HCT116 (cell line): Measurements from ENCODE around the gene PCBP3. TPM values are rescaled to one million over a fixed set of nuclear protein-coding genes. Genes with fewer than 3 reads are reported as not detected.

Source experiments
- ATAC-seq: fragments of 200-7000 bp; cut with Tn5 transposase; 2 replicates; pipeline ENCODE4 v1.9.1; 2020; ENCODE audit warnings: mild to moderate bottlenecking, moderate library complexity
- BruUV-seq: library from RNA; stranded (reverse); fragments of 400-500 nt; replicated peaks from 2 replicates; lab custom pipeline; 2021; lab: Mats Ljungman, UMichigan
- CTCF ChIA-PET: fragments of 300-600 bp; sonication (Branson Sonifier 250); formaldehyde crosslinking; loops from one replicate; lab custom pipeline; 2021; ENCODE audit warnings: antibody characterized with exemption; lab: Charles Lee
- POLR2A ChIA-PET: fragments of 300-600, 350-600 bp; sonication (Branson Sonifier 250); formaldehyde crosslinking; loops from one replicate; lab custom pipeline; 2021; ENCODE audit warnings: antibody characterized with exemption; lab: Charles Lee
- RAD21 ChIA-PET, 2 experiments: fragments of 300-600 bp; sonication (Branson Sonifier 250); formaldehyde crosslinking; loops; one replicate each; lab custom pipeline; 2023; ENCODE audit warnings: low total read pairs in 2 of 2; ENCODE audit not compliant: uncharacterized antibody in 2 of 2, unreplicated experiment in 2 of 2, low non-redundant PET in 1 of 2; lab: Charles Lee
- DNase-seq: peaks from one replicate; pipeline ENCODE4 v3.0.0-alpha.2; 2010; ENCODE audit warnings: low read depth, low spot score
- H2AFZ ChIP-seq: fragments of 200-600 bp; shearing (Covaris generic), sonication (generic); 2 replicates; pipeline ENCODE4 v1.6.1; 2017; ENCODE audit warnings: low read depth, mixed run types, mixed read lengths, antibody characterized with exemption, low read length; ENCODE audit not compliant: poor library complexity, severe bottlenecking
- H3K27ac ChIP-seq: 2 replicates; pipeline ENCODE4 v1.5.1; 2012; ENCODE audit warnings: low read depth, low read length
- H3K27me3 ChIP-seq: fragments of 200-600 bp; sonication (generic); 2 replicates; pipeline ENCODE4 v1.6.1; 2016; ENCODE audit warnings: mixed run types, low read length, mixed read lengths; ENCODE audit not compliant: insufficient read depth
- H3K36me3 ChIP-seq, 2 experiments: fragments of 200-500 bp in 1 of 2; fragments of 200-600 bp in 1 of 2; sonication (Bioruptor generic) in 1 of 2; sonication (generic) in 1 of 2; 2 replicates each; pipeline versions ENCODE4 v1.5.1 to v1.6.1; 2014 to 2016; ENCODE audit warnings: low read length in 2 of 2, inconsistent platforms in 1 of 2, mixed read lengths in 1 of 2, mixed run types in 1 of 2; ENCODE audit not compliant: insufficient read depth in 2 of 2, control insufficient read depth in 1 of 2
- H3K4me1 ChIP-seq, 2 experiments: fragments of 200-600 bp in 1 of 2; sonication (generic) in 1 of 2; 2 replicates each; pipeline versions ENCODE4 v1.5.1 to v1.6.1; 2012 to 2017; ENCODE audit warnings: low read length in 2 of 2, inconsistent platforms in 1 of 2, mild to moderate bottlenecking in 1 of 2, mixed read lengths in 1 of 2, mixed run types in 1 of 2, moderate library complexity in 1 of 2; ENCODE audit not compliant: insufficient read depth in 2 of 2, control insufficient read depth in 1 of 2
- H3K4me2 ChIP-seq: fragments of 200-600 bp; sonication (generic); 2 replicates; pipeline ENCODE4 v1.6.1; 2017; ENCODE audit warnings: mixed run types, low read length, mixed read lengths
- H3K4me3 ChIP-seq, 2 experiments: fragments of 200-600 bp in 1 of 2; sonication (generic) in 1 of 2; replicated peaks in 1 of 2; 2 replicates each; pipeline ENCODE4 v1.5.1; 2011 to 2016; ENCODE audit warnings: low read length in 2 of 2, control low read depth in 1 of 2, low read depth in 1 of 2, mild to moderate bottlenecking in 1 of 2, mixed read lengths in 1 of 2, mixed run types in 1 of 2
- H3K79me2 ChIP-seq: fragments of 200-600 bp; sonication (generic); 2 replicates; pipeline ENCODE4 v1.6.1; 2017; ENCODE audit warnings: mild to moderate bottlenecking, mixed run types, low read length, moderate library complexity, mixed read lengths; ENCODE audit not compliant: insufficient read depth
- H3K9ac ChIP-seq: fragments of 200-600 bp; sonication (generic); 2 replicates; pipeline ENCODE4 v1.6.1; 2016; ENCODE audit warnings: low read length, mixed read lengths
- H3K9me2 ChIP-seq: fragments of 200-600 bp; sonication (generic), shearing (Covaris generic); 2 replicates; pipeline ENCODE4 v1.6.1; 2017; ENCODE audit warnings: mixed run types, mild to moderate bottlenecking, moderate library complexity; ENCODE audit not compliant: insufficient read depth
- H3K9me3 ChIP-seq, 2 experiments: fragments of 200-500 bp in 1 of 2; fragments of 200-600 bp in 1 of 2; sonication (Bioruptor generic) in 1 of 2; sonication (generic) in 1 of 2; 2 replicates each; pipeline ENCODE4 v1.6.1; 2014 to 2017; ENCODE audit warnings: low read length in 2 of 2, mixed read lengths in 2 of 2, inconsistent platforms in 1 of 2, low read depth in 1 of 2, mild to moderate bottlenecking in 1 of 2, mixed run types in 1 of 2, moderate library complexity in 1 of 2; ENCODE audit not compliant: control insufficient read depth in 1 of 2, insufficient read depth in 1 of 2
- H4K20me1 ChIP-seq: fragments of 200-600 bp; sonication (generic), shearing (Covaris generic); 2 replicates; pipeline ENCODE4 v1.6.1; 2017; ENCODE audit warnings: mixed run types, mild to moderate bottlenecking, moderate library complexity; ENCODE audit not compliant: insufficient read depth
- EGR1 ChIP-seq: IDR thresholded peaks from 2 replicates; pipeline ENCODE4 v1.6.1; 2012; ENCODE audit warnings: low read depth
- ELF1 ChIP-seq: IDR thresholded peaks from 2 replicates; pipeline ENCODE4 v1.6.1; 2012; ENCODE audit warnings: low read depth, borderline replicate concordance
- EZH2phosphoT487 ChIP-seq: fragments of 200-600 bp; IDR thresholded peaks from 2 replicates; pipeline ENCODE4 v1.6.1; 2018; ENCODE audit warnings: antibody characterized with exemption, borderline replicate concordance
- FOSL1 ChIP-seq: IDR thresholded peaks from 2 replicates; pipeline ENCODE4 v1.6.1; 2012; ENCODE audit warnings: low read depth
- JUND ChIP-seq: IDR thresholded peaks from 2 replicates; pipeline ENCODE4 v1.6.1; 2012
- MAX ChIP-seq: IDR thresholded peaks from 2 replicates; pipeline ENCODE4 v1.6.1; 2012
- POLR2A ChIP-seq: IDR thresholded peaks from 2 replicates; pipeline ENCODE4 v1.7.0; 2011; ENCODE audit warnings: borderline replicate concordance; ENCODE audit not compliant: insufficient read depth, insufficient read length; ENCODE audit errors: extremely low read depth
- RAD21 ChIP-seq: IDR thresholded peaks from 2 replicates; pipeline ENCODE4 v1.6.1; 2012; ENCODE audit warnings: low read depth, mild to moderate bottlenecking
- REST ChIP-seq: IDR thresholded peaks from 2 replicates; pipeline ENCODE4 v1.6.1; 2012; ENCODE audit warnings: low read depth
- SIN3A ChIP-seq: IDR thresholded peaks from 2 replicates; pipeline ENCODE4 v1.6.1; 2012; ENCODE audit warnings: low read depth
- SP1 ChIP-seq: IDR thresholded peaks from 2 replicates; pipeline ENCODE4 v1.6.1; 2012; ENCODE audit warnings: low read depth
- TCF7L2 ChIP-seq: IDR thresholded peaks from 2 replicates; pipeline ENCODE4 v1.7.0; 2011; ENCODE audit warnings: borderline replicate concordance, inconsistent platforms; ENCODE audit not compliant: insufficient read depth, insufficient read length; ENCODE audit errors: extremely low read depth
- ZNF274 ChIP-seq: fragments of 200-500 bp; sonication (Bioruptor generic); IDR thresholded peaks from 2 replicates; pipeline ENCODE4 v1.6.1; 2014; ENCODE audit warnings: mild to moderate bottlenecking, low read depth, low read length, inconsistent platforms
- intact Hi-C: fragments of 100-400 bp; cut with micrococcal nuclease; formaldehyde crosslinking; loops from 2 replicates; pipeline ENCODE4 v1.10.0; 2022
- total RNA-seq: library from RNA; stranded (reverse); gene quantifications from one replicate; pipeline ENCODE4 v1.2.1, GENCODE V29; 2021; ENCODE audit not compliant: unreplicated experiment

The PCBP3 gene
- total RNA-seq, 1 experiment from 2014 or later: 3.1 TPM

- Histone ChIP-seq H3K4me2 (no peak overlapping the region), H2AFZ (no peak overlapping the region), H3K4me3 (no peak overlapping the region), H3K79me2 (no peaks in the 10 kb centered on the region), H3K27me3 (no peaks in the 10 kb centered on the region), H4K20me1 (no peaks in the 10 kb centered on the region), H3K9ac (no peak overlapping the region), H3K36me3 (no peaks in the 10 kb centered on the region), H3K4me1 (peaks cover 0 to 10% of the 10 kb centered on the region in 2 experiments; a peak in 2 of 4 replicates), H3K9me2 (no peaks in the 10 kb centered on the region), H3K9me3 (no peaks in the 10 kb centered on the region), H3K27ac (no peak overlapping the region)
- DNase-seq (no peak), ATAC-seq (no peak)
- TF ChIP-seq POLR2A (no peak), RAD21 (no peak), SIN3A (no peak), MAX (no peak), TCF7L2 (no peak), SP1 (no peak), FOSL1 (no peak), ELF1 (no peak), EGR1 (no peak), JUND (no peak), ZNF274 (no peak), REST (no peak), EZH2phosphoT487 (no peak)
- ChIA-PET POLR2A (no interaction called here), RAD21 (no interaction called here), CTCF (interaction anchor here (0.8 kb wide), 1 partner anchor 17 kb away, joined by 3 read pairs; no protein-coding TSS in a partner anchor)
- no TSS peak for BruUV-seq
- intact Hi-C loops: no loop called here
Measured at GRCh38 chr21:45863267-45863666, 219.7 kb downstream of the PCBP3 start.
